ENCODE results near the gene CNGA3.
"Not testable (repeated sequence)": the region's sequence is repeated elsewhere in the genome, so short reads cannot be mapped to it uniquely, and the experiment has no call there.

Gene CNGA3

DNA sequence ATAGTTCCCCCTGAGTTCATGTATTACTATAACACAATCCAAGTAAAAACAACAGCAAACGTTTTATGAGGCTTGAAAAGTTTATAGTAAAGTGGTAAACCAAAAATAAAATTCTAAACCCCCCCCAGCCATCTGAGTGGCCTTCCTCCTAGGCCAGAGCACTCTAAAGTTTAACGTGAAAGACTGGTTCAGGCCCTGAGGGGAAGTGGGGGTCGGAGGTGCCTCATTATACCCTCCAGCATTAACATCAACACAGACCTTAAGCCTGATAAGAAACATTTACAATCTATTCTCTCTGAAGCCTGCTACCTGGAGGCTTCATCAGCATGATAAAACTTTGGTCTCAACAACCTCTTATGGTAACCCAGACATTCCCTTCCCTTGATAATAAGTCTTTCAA lies 29.0 kb upstream of the CNGA3 start:
- no peak overlapping the region for H3K4me3 ChIP-seq (replicated peaks; ENCODE audit: low read depth, low read length)
- TF ChIP-seq, protein P1, sequence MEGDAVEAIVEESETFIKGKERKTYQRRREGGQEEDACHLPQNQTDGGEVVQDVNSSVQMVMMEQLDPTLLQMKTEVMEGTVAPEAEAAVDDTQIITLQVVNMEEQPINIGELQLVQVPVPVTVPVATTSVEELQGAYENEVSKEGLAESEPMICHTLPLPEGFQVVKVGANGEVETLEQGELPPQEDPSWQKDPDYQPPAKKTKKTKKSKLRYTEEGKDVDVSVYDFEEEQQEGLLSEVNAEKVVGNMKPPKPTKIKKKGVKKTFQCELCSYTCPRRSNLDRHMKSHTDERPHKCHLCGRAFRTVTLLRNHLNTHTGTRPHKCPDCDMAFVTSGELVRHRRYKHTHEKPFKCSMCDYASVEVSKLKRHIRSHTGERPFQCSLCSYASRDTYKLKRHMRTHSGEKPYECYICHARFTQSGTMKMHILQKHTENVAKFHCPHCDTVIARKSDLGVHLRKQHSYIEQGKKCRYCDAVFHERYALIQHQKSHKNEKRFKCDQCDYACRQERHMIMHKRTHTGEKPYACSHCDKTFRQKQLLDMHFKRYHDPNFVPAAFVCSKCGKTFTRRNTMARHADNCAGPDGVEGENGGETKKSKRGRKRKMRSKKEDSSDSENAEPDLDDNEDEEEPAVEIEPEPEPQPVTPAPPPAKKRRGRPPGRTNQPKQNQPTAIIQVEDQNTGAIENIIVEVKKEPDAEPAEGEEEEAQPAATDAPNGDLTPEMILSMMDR (IDR thresholded peaks at IDR 0.05; ENCODE audit: insufficient read depth, low read length, poor library complexity, severe bottlenecking), result no peak
- no peaks in the 10 kb centered on the region for H3K27me3 ChIP-seq (replicated peaks; ENCODE audit: control insufficient read depth, insufficient read depth, low read length)
- H3K36me3 ChIP-seq (ENCODE audit: control insufficient read depth, insufficient read depth, low read length), result no peaks in the 10 kb centered on the region
- DNase-seq (ENCODE audit: extremely low read depth, insufficient read length), result no peak

DNA sequence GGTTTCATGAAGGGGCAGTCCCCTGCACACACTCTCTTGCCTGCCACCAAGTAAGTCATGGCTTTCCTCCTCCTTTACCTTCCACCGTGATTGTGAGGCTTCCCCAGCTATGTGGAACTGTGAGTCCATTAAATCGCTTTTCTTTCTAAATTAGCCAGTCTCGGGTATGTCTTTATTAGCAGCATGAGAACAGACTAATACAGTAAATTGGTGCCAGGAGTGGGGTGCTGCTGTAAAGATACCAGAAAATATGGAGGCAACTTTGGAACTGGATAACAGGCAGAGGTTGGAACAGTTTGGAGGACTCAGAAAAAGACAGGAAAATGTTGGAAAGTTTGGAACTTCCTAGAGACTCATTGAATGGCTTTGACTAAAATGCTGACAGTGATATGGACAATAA lies 26.1 kb upstream of the CNGA3 start:
- not testable (repeated sequence) for H3K27me3 ChIP-seq (replicated peaks; ENCODE audit: control insufficient read depth, insufficient read depth, low read length); DNase-seq (ENCODE audit: extremely low read depth, insufficient read length); H3K4me3 ChIP-seq (replicated peaks; ENCODE audit: low read depth, low read length); H3K36me3 ChIP-seq (ENCODE audit: control insufficient read depth, insufficient read depth, low read length)

DNA sequence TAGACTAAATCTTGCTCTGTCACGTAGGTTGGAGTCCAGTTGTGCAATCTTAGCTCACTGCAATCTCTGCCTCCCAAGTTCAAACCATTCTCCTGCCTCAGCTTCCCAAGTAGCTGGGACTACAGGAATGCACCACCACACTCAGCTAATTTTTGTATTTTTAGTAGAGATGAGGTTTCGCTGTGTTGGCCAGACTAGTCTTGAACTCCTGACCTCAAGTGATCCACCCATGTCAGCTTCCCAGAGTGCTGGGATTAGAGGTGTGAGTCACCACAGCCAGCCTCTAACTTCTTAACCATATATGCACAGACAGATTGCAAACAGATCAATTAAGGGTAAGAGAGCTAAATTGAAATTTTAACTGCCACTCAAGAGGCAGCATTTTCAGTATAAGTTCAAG lies 22.1 kb upstream of the CNGA3 start:
- Histone ChIP-seq H3K4me3 (replicated peaks; ENCODE audit: low read depth, low read length) (no peak overlapping the region), H3K36me3 (ENCODE audit: control insufficient read depth, insufficient read depth, low read length) (no peaks in the 10 kb centered on the region), H3K27me3 (replicated peaks; ENCODE audit: control insufficient read depth, insufficient read depth, low read length) (no peaks in the 10 kb centered on the region)
- no peak for DNase-seq (ENCODE audit: extremely low read depth, insufficient read length)
- TF ChIP-seq, protein P1 (IDR thresholded peaks at IDR 0.05; ENCODE audit: insufficient read depth, low read length, poor library complexity, severe bottlenecking), result no peak

DNA sequence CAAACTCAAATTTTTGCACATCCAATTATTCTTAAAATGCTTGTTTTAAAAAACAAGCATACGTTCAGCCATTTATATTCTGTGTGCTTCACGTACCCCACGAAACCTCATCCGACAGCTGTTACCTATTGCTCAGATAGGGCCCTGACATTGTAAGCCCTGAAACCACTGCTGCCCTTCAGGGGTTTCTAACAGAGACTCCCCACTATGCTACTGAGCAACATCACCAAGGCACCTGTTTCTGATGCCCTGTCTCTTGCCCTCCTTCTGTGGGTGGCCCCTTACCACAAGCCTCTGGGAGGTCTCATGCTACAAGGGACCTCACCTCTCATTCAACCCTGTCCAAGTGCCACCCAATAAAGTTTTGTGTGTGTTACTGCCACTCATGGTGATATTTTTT lies 18.5 kb upstream of the CNGA3 start:
- TF ChIP-seq, protein P1 (IDR thresholded peaks at IDR 0.05; ENCODE audit: insufficient read depth, low read length, poor library complexity, severe bottlenecking), result no peak
- Histone ChIP-seq H3K4me3 (replicated peaks; ENCODE audit: low read depth, low read length) (no peak overlapping the region), H3K27me3 (replicated peaks; ENCODE audit: control insufficient read depth, insufficient read depth, low read length) (no peaks in the 10 kb centered on the region), H3K36me3 (ENCODE audit: control insufficient read depth, insufficient read depth, low read length) (no peaks in the 10 kb centered on the region)
- DNase-seq (ENCODE audit: extremely low read depth, insufficient read length), result no peak

DNA sequence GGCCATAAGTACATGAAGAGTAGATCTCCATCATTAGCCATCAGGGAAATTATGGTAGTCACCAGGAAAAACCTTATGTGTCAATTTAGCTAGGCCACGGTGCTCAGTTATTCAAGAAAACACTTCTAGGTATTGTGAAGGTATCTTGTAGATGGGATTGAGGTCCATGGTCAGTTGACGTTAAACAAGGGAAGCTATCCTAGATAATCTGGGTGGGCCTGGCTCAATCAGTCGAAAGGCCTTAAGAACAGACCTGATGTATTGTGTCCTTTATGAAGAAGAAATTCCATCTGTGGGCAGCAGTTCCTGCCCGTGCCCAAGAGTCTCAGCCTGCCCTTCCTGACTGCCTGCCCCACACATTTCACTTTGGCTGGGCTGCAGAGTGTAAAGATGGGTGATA lies 16.7 kb upstream of the CNGA3 start:
- TF ChIP-seq, protein P1 (IDR thresholded peaks at IDR 0.05; ENCODE audit: insufficient read depth, low read length, poor library complexity, severe bottlenecking), result no peak
- Histone ChIP-seq H3K36me3 (ENCODE audit: control insufficient read depth, insufficient read depth, low read length) (no peaks in the 10 kb centered on the region), H3K4me3 (replicated peaks; ENCODE audit: low read depth, low read length) (no peak overlapping the region), H3K27me3 (replicated peaks; ENCODE audit: control insufficient read depth, insufficient read depth, low read length) (no peaks in the 10 kb centered on the region)
- DNase-seq (ENCODE audit: extremely low read depth, insufficient read length), result no peak

DNA sequence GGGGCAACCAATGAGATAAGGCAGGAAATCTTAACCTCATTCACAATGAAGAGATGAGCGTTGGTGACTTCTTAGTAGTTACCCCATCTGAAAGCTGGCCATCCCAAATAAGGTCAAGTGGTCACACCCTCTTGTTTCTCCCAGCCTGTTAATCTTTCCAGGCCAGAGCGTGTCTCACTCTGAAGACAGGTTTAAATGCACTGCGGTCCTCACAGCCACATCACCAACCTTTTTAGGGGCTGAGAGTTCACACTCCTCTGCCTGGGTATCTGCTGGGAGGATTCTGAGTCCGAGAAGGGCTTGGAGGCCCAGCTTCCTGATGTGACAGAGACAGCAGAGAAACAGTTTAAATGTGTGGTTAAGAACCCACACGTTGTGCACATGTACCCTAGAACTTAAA lies 13.3 kb upstream of the CNGA3 start:
- DNase-seq (ENCODE audit: extremely low read depth, insufficient read length), result no peak
- Histone ChIP-seq H3K36me3 (ENCODE audit: control insufficient read depth, insufficient read depth, low read length) (no peaks in the 10 kb centered on the region), H3K4me3 (replicated peaks; ENCODE audit: low read depth, low read length) (no peak overlapping the region), H3K27me3 (replicated peaks; ENCODE audit: control insufficient read depth, insufficient read depth, low read length) (no peaks in the 10 kb centered on the region)
- TF ChIP-seq, protein P1 (IDR thresholded peaks at IDR 0.05; ENCODE audit: insufficient read depth, low read length, poor library complexity, severe bottlenecking), result no peak
